ENCODE data around the gene ZNF76.

The ZNF76 gene

DNA sequence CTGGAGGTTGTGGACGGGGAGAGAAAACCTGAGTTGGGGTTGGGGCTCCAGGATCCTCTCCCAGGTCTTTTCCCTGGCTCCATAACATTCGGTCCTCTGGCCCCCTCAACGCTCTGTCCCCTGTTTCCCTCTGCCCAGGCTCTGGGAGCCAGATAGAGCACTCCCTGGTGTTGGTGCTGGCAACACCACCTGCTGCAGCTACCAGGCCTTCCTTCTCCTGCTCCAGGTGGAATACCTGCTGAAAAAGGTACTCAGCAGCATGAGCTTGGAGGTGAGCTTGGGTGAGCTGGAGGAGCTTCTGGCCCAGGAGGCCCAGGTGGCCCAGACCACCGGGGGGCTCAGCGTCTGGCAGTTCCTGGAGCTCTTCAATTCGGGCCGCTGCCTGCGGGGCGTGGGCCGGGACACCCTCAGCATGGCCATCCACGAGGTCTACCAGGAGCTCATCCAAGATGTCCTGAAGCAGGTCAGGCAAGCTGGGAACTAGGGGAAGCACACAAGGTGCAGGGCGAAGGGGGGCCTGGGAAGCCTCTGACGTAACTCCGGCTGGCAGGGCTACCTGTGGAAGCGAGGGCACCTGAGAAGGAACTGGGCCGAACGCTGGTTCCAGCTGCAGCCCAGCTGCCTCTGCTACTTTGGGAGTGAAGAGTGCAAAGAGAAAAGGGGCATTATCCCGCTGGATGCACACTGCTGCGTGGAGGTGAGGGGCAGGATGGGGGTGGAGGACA, 52.7 kb downstream of the ZNF76 start:
- no peak for TF ChIP-seq CEBPB (IDR thresholded peaks at IDR 0.05)
- no peak for TF ChIP-seq USF1 (IDR thresholded peaks at IDR 0.05)
- no peak for TF ChIP-seq ZBTB7A (IDR thresholded peaks at IDR 0.05; ENCODE audit: low read depth)
- TF ChIP-seq, protein P1, sequence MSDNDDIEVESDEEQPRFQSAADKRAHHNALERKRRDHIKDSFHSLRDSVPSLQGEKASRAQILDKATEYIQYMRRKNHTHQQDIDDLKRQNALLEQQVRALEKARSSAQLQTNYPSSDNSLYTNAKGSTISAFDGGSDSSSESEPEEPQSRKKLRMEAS (IDR thresholded peaks at IDR 0.05), result no peak
- TF ChIP-seq EP300 (IDR thresholded peaks at IDR 0.05; ENCODE audit: borderline replicate concordance), result no peak
- no peak for TF ChIP-seq EGR1 (IDR thresholded peaks at IDR 0.05)
- TF ChIP-seq TAF1 (IDR thresholded peaks at IDR 0.05; ENCODE audit: low read depth), result no peak
- no peak for TF ChIP-seq NFIC (IDR thresholded peaks at IDR 0.05)

DNA sequence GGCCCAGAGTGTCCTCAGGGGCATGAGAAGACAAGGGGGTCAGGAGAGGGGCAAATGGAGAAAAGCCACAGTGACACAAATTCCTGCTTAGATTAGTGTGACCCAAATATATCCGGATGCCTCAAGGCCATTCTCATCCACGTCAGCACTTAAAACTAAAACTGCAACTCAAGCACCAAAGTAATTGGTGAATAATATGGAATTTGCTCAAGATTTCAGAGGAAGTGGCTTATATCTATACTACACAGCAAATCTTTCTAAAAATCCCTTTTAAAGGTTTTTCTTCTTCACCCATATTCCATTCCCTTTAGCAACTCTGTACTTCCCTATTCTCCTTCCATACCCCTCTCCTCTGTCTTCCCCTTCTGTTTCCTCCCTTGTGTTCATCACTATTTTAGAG, 53.3 kb downstream of the ZNF76 start:
- TF ChIP-seq TCF12 (IDR thresholded peaks at IDR 0.05; ENCODE audit: low read depth) (no peak), EGR1 (IDR thresholded peaks at IDR 0.05) (no peak), USF1 (IDR thresholded peaks at IDR 0.05) (no peak), REST (IDR thresholded peaks at IDR 0.05; ENCODE audit: low read depth) (no peak), CREB1 (IDR thresholded peaks at IDR 0.05; ENCODE audit: low read depth) (no peak), TEAD4 (IDR thresholded peaks at IDR 0.05) (no peak), TAF1 (IDR thresholded peaks at IDR 0.05; ENCODE audit: low read depth) (no peak), RAD21 (IDR thresholded peaks at IDR 0.05; ENCODE audit: low read depth) (no peak), YY1 (IDR thresholded peaks at IDR 0.05; ENCODE audit: low read depth) (no peak)
- TF ChIP-seq, protein P1 (IDR thresholded peaks at IDR 0.05), result no peak

DNA sequence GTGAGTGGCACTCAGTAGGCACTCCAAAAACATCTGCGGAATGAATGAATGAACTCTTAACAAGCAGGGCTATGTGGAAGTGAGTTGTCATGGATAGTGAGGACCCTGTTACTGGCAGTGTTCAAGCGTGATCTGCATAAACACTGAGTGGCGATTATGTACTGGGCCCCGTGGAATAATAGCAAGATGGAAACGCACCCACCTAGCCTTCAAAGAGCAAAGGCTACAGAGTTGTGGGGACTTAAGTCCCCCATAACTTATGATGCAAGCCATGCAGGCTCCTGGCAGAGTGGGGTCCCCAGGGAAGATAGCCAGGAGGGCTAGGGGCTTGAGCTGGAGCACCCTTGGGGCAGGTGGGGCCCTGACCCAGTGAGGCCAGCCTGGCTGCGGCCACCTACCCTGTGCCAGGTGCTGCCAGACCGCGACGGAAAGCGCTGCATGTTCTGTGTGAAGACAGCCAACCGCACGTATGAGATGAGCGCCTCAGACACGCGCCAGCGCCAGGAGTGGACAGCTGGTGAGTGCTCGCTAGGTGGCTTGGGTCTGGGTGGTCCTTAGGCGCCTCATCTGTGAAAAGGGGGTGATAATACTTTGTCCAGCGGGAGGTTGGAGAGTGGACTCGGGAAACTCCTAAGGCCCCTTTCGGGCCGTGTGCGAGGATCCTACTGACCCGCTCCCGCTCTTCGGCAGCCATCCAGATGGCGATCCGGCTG, 58.1 kb downstream of the ZNF76 start:
- TF ChIP-seq, protein P1 (IDR thresholded peaks at IDR 0.05), result no peak
- TF ChIP-seq ZBTB7A (IDR thresholded peaks at IDR 0.05; ENCODE audit: low read depth) (no peak), YY1 (IDR thresholded peaks at IDR 0.05; ENCODE audit: low read depth) (no peak), REST (IDR thresholded peaks at IDR 0.05; ENCODE audit: low read depth) (no peak), CEBPB (IDR thresholded peaks at IDR 0.05) (no peak), TEAD4 (IDR thresholded peaks at IDR 0.05) (no peak), TCF12 (IDR thresholded peaks at IDR 0.05; ENCODE audit: low read depth) (no peak), FOXM1 (IDR thresholded peaks at IDR 0.05; ENCODE audit: borderline replicate concordance, low read depth) (no peak), CREB1 (IDR thresholded peaks at IDR 0.05; ENCODE audit: low read depth) (no peak), EP300 (IDR thresholded peaks at IDR 0.05; ENCODE audit: borderline replicate concordance) (no peak), TAF1 (IDR thresholded peaks at IDR 0.05; ENCODE audit: low read depth) (no peak)

GRCh38 chr6:35318196-35319171, 58.9 kb downstream of the ZNF76 start:
- TF ChIP-seq ZBTB7A (IDR thresholded peaks at IDR 0.05; ENCODE audit: low read depth) (peak; percentile 56; the same call in 1 of the 2 replicates), EP300 (IDR thresholded peaks at IDR 0.05; ENCODE audit: borderline replicate concordance) (0 out of 2 replicates have a peak, but pooled peaks have one; percentile 39), CEBPB (IDR thresholded peaks at IDR 0.05) (no peak), USF1 (IDR thresholded peaks at IDR 0.05) (peak; percentile 31; the same call in 1 of the 2 replicates), RAD21 (IDR thresholded peaks at IDR 0.05; ENCODE audit: low read depth) (peak; percentile 18; the same call in 1 of the 2 replicates), CREB1 (IDR thresholded peaks at IDR 0.05; ENCODE audit: low read depth) (no peak)
- TF ChIP-seq, protein P1 (IDR thresholded peaks at IDR 0.05), result peak; percentile 88
